Osteoblast (primary cell): ENCODE results near the gene SAXO1. TPM values are rescaled to one million over a fixed set of nuclear protein-coding genes. Genes with fewer than 3 reads are reported as not detected.
A peak's percentile ranks its signal among the peaks of the same experiment; 100 is the strongest.

Experiments used
- DNase-seq: peaks from one replicate; pipeline ENCODE4 v3.0.0; 2011; ENCODE audit warnings: low spot score, mixed read lengths; ENCODE audit not compliant: insufficient read length; ENCODE audit errors: missing footprints
- H2AFZ ChIP-seq: 2 replicates; pipeline ENCODE4 v1.6.0; 2011; ENCODE audit warnings: mild to moderate bottlenecking, low read length
- H3K27ac ChIP-seq: 2 replicates; pipeline ENCODE4 v1.5.1; 2011; ENCODE audit warnings: mild to moderate bottlenecking, low read depth, low read length, moderate library complexity
- H3K27me3 ChIP-seq: 2 replicates; pipeline ENCODE4 v1.6.0; 2012; ENCODE audit warnings: mild to moderate bottlenecking, control low read depth, inconsistent platforms, low read length, moderate library complexity; ENCODE audit not compliant: insufficient read depth
- H3K36me3 ChIP-seq: 2 replicates; pipeline ENCODE4 v1.5.1; 2011; ENCODE audit warnings: mild to moderate bottlenecking, low read length, control low read depth, moderate library complexity; ENCODE audit not compliant: insufficient read depth
- H3K4me1 ChIP-seq: 2 replicates; pipeline ENCODE4 v1.5.1; 2011; ENCODE audit warnings: mild to moderate bottlenecking, low read length, control low read depth, moderate library complexity; ENCODE audit not compliant: insufficient read depth
- H3K4me2 ChIP-seq: 2 replicates; pipeline ENCODE4 v1.6.0; 2011; ENCODE audit warnings: mild to moderate bottlenecking, low read length; ENCODE audit not compliant: insufficient read depth
- H3K4me3 ChIP-seq: fragments of 200-600 bp; sonication (generic); 3 replicates; pipeline ENCODE4 v1.5.1; 2012; ENCODE audit warnings: mild to moderate bottlenecking, low read length, inconsistent platforms; ENCODE audit not compliant: insufficient read depth
- H3K79me2 ChIP-seq: 2 replicates; pipeline ENCODE4 v1.6.0; 2012; ENCODE audit warnings: mild to moderate bottlenecking, low read length, control low read depth, inconsistent platforms; ENCODE audit not compliant: insufficient read depth
- H3K9me3 ChIP-seq: 2 replicates; pipeline ENCODE4 v1.5.1; 2011; ENCODE audit warnings: low read depth, low read length, control low read depth
- H4K20me1 ChIP-seq: 2 replicates; pipeline ENCODE4 v1.6.0; 2012; ENCODE audit warnings: mild to moderate bottlenecking, low read length, control low read depth; ENCODE audit not compliant: insufficient read depth
- total RNA-seq: library from RNA; depleted of rRNA; stranded (reverse); fragments of >200 nt; gene quantifications from 2 replicates; pipeline ENCODE4 v1.2.3, GENCODE V29; 2012
- TF ChIP-seq, protein P1 (sequence below): IDR thresholded peaks from 2 replicates; pipeline ENCODE4 v1.5.1; 2011; ENCODE audit warnings: mild to moderate bottlenecking, low read depth, low read length, moderate library complexity; ENCODE audit errors: extremely low read depth

SAXO1 gene
- total RNA-seq, 1 donor = under 0.01 TPM

DNA sequence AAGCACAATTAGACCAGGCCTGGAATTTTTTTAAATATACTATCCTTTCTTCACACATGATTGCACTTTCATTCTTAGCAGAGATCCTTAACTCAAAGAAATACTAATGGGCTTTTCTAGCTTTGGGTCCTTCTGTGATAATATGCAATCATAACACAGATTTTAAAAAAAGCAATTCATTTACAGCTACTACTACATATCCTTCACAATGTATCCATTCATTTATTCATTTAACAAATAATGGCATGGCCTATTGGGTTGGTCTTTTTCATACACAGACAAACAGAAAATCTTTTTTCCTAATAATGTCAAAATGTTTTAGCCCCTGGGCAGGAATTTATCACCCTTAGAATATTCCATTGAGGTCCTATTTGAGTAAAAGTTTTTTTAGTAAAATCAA is 47.0 kb downstream of the SAXO1 start:
- Histone ChIP-seq H3K9me3 (peaks cover 7% of the 10 kb centered on the region), H4K20me1 (no peaks in the 10 kb centered on the region), H3K4me3 (no peak overlapping the region), H3K27me3 (no peaks in the 10 kb centered on the region), H3K4me1 (peaks cover 8% of the 10 kb centered on the region), H3K27ac (no peak overlapping the region), H3K79me2 (no peaks in the 10 kb centered on the region), H3K36me3 (no peaks in the 10 kb centered on the region), H3K4me2 (no peak overlapping the region), H2AFZ (no peak overlapping the region)
- TF ChIP-seq, protein P1, sequence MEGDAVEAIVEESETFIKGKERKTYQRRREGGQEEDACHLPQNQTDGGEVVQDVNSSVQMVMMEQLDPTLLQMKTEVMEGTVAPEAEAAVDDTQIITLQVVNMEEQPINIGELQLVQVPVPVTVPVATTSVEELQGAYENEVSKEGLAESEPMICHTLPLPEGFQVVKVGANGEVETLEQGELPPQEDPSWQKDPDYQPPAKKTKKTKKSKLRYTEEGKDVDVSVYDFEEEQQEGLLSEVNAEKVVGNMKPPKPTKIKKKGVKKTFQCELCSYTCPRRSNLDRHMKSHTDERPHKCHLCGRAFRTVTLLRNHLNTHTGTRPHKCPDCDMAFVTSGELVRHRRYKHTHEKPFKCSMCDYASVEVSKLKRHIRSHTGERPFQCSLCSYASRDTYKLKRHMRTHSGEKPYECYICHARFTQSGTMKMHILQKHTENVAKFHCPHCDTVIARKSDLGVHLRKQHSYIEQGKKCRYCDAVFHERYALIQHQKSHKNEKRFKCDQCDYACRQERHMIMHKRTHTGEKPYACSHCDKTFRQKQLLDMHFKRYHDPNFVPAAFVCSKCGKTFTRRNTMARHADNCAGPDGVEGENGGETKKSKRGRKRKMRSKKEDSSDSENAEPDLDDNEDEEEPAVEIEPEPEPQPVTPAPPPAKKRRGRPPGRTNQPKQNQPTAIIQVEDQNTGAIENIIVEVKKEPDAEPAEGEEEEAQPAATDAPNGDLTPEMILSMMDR = no peak
- DNase-seq = no peak

DNA sequence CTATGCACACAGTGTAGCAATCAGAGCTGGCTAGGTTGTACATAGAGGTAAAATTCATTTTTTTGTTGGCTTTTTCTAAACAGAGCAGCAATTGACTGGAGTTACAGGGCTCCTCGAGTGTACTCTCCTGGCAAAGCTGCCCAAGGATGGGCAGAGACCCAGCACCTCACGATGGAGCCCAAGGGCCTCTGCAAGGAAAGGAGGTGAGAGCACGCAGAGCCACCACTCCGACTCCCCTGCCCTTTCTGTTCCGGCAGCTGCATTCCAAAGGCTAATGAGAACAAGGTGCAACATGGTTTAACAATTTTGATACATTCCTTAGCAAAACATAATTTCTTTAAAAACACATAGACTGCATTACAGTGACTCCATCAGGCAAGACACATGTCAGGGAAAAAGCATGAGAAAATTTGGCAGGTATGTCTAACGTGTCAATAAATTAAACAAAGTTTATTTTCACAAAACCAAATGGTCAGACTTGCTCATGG is 47.5 kb downstream of the SAXO1 start:
- Histone ChIP-seq H3K4me3 (no peak overlapping the region), H4K20me1 (no peaks in the 10 kb centered on the region), H3K9me3 (peaks cover 7% of the 10 kb centered on the region), H3K4me1 (peaks cover 8% of the 10 kb centered on the region), H3K79me2 (no peaks in the 10 kb centered on the region), H3K4me2 (no peak overlapping the region), H3K36me3 (no peaks in the 10 kb centered on the region), H2AFZ (peak overlapping the region; percentile 16), H3K27me3 (no peaks in the 10 kb centered on the region), H3K27ac (no peak overlapping the region)
- DNase-seq = no peak
- TF ChIP-seq, protein P1 = no peak

DNA sequence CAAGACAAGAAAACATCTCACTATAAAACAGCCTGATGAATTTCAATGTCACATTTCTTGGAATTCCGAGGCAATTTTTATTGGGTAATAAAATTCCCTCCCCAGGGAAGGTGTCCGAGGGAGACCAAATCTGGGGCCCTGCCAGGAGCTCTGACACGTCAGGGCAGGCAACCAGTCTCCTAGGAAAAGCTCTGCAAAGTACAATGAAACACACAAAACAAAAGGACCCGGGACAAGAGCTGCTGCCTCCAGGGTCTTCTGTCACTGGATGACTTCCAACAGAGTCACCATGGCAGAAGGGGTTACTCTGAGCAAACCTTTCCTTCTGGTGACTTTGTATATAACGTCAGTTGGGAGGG is 50.8 kb downstream of the SAXO1 start:
- no peak overlapping the region for H2AFZ ChIP-seq
- H3K27me3 ChIP-seq = no peaks in the 10 kb centered on the region
- H3K4me2 ChIP-seq = no peak overlapping the region
- H3K36me3 ChIP-seq = no peaks in the 10 kb centered on the region
- H3K27ac ChIP-seq = no peak overlapping the region
- H3K4me1 ChIP-seq = peaks cover 24% of the 10 kb centered on the region
- no peaks in the 10 kb centered on the region for H4K20me1 ChIP-seq
- H3K9me3 ChIP-seq = peaks cover 7% of the 10 kb centered on the region
- TF ChIP-seq, protein P1 = no peak
- no peaks in the 10 kb centered on the region for H3K79me2 ChIP-seq
- no peak for DNase-seq
- H3K4me3 ChIP-seq = no peak overlapping the region

DNA sequence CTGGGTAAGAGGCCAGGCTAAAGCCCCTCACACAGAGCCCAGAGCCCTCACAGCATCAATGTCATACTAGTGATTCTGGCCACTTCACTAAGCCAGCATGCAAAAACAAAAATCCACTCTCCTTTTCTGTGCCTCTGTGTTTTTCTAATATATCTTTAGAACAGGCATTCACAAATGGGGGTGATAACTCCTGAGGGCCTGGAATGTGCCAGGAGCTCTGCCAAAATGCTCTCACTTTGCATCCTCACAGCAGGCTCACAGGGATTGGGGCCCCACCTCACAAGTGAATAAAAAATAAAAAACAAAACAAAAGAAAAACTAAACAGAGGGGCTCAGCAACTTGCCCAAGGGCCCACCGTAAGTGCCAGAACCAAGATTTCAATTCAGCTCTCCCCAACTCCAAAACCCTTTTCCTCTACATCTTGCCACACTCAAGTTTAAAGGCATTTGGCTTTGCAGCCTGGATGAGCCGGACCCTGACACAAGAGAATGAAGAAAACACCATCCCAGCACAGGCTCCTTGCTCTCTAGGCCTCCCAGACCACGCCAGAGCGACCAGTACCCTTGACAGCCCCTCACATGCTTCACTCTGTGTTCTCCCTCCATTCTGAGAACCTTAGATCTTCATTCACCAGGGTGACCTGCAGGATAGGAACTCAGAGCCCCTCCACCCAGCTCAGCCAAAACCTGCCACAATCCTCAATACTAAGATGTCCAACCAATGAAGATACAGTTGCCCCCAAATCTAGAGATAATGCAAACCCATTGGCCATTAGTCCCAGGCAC is 51.3 kb downstream of the SAXO1 start:
- Histone ChIP-seq H3K79me2 (no peaks in the 10 kb centered on the region), H3K4me3 (no peak overlapping the region), H3K4me1 (peaks cover 30% of the 10 kb centered on the region), H2AFZ (no peak overlapping the region), H4K20me1 (no peaks in the 10 kb centered on the region), H3K4me2 (no peak overlapping the region), H3K27me3 (no peaks in the 10 kb centered on the region), H3K36me3 (no peaks in the 10 kb centered on the region), H3K9me3 (peaks cover 7% of the 10 kb centered on the region), H3K27ac (no peak overlapping the region)
- DNase-seq = no peak
- TF ChIP-seq, protein P1 = no peak
